H9 (cell line): ENCODE measurements around the gene MUC22. TPM values are rescaled to one million over a fixed set of nuclear protein-coding genes. Genes with fewer than 3 reads are reported as not detected.

Source experiments
- DNase-seq: peaks from one replicate; pipeline ENCODE4 v3.0.0-alpha.2; 2017
- H2AFZ ChIP-seq: one replicate; pipeline ENCODE4 v1.6.1; 2013; ENCODE audit warnings: mild to moderate bottlenecking, low read length, control low read depth, moderate library complexity
- H2AK5ac ChIP-seq: 2 replicates; pipeline ENCODE4 v1.6.1; 2013; ENCODE audit warnings: low read length, control low read depth, mixed read lengths; ENCODE audit not compliant: insufficient read length
- H2BK120ac ChIP-seq: one replicate; pipeline ENCODE4 v1.6.1; 2013; ENCODE audit warnings: low read depth, mild to moderate bottlenecking, low read length, control low read depth, inconsistent platforms; ENCODE audit not compliant: poor library complexity, severe bottlenecking
- H2BK12ac ChIP-seq: 2 replicates; pipeline ENCODE4 v1.6.1; 2013; ENCODE audit warnings: low read length, control low read depth, mixed read lengths, low read depth; ENCODE audit not compliant: insufficient read length
- H2BK15ac ChIP-seq: 2 replicates; pipeline ENCODE4 v1.6.1; 2013; ENCODE audit warnings: low read depth, low read length, control low read depth
- H2BK20ac ChIP-seq: one replicate; pipeline ENCODE4 v1.6.1; 2013; ENCODE audit warnings: low read depth, mild to moderate bottlenecking, low read length, control low read depth, inconsistent platforms; ENCODE audit not compliant: poor library complexity, severe bottlenecking
- H2BK5ac ChIP-seq: 2 replicates; pipeline ENCODE4 v1.6.1; 2013; ENCODE audit warnings: low read length, control low read depth, mixed read lengths; ENCODE audit not compliant: insufficient read length
- H3K14ac ChIP-seq: 2 replicates; pipeline ENCODE4 v1.6.1; 2013; ENCODE audit warnings: low read length, control low read depth; ENCODE audit not compliant: insufficient read depth
- H3K18ac ChIP-seq: 2 replicates; pipeline ENCODE4 v1.6.1; 2013; ENCODE audit warnings: low read depth, mild to moderate bottlenecking, mixed read lengths, low read length, control low read depth; ENCODE audit not compliant: insufficient read length
- H3K23ac ChIP-seq: 2 replicates; pipeline ENCODE4 v1.6.1; 2013; ENCODE audit warnings: low read length, control low read depth, mixed read lengths, low read depth; ENCODE audit not compliant: insufficient read length
- H3K23me2 ChIP-seq: 2 replicates; pipeline ENCODE4 v1.6.1; 2013; ENCODE audit warnings: low read depth, mild to moderate bottlenecking, mixed read lengths, low read length, control low read depth; ENCODE audit not compliant: insufficient read length, poor library complexity, severe bottlenecking
- H3K27ac ChIP-seq: 2 replicates; pipeline ENCODE4 v1.5.1; 2013; ENCODE audit warnings: low read length, control low read depth, mixed read lengths, low read depth; ENCODE audit not compliant: insufficient read length
- H3K27me3 ChIP-seq: 2 replicates; pipeline ENCODE4 v1.6.1; 2013; ENCODE audit warnings: low read length, control low read depth, inconsistent platforms; ENCODE audit not compliant: insufficient read depth
- H3K4ac ChIP-seq: 2 replicates; pipeline ENCODE4 v1.6.1; 2013; ENCODE audit warnings: low read depth, mild to moderate bottlenecking, control low read depth, inconsistent platforms, low read length, moderate library complexity
- H3K4me1 ChIP-seq: 2 replicates; pipeline ENCODE4 v1.6.1; 2013; ENCODE audit warnings: low read length, control low read depth, inconsistent platforms; ENCODE audit not compliant: insufficient read depth
- H3K4me2 ChIP-seq: 2 replicates; pipeline ENCODE4 v1.6.1; 2013; ENCODE audit warnings: low read length, control low read depth, mixed read lengths; ENCODE audit not compliant: insufficient read length, insufficient read depth
- H3K56ac ChIP-seq: 2 replicates; pipeline ENCODE4 v1.6.1; 2013; ENCODE audit warnings: low read depth, mild to moderate bottlenecking, mixed read lengths, low read length, control low read depth; ENCODE audit not compliant: insufficient read length
- H3K79me1 ChIP-seq: 2 replicates; pipeline ENCODE4 v1.6.1; 2013; ENCODE audit warnings: low read depth, mild to moderate bottlenecking, moderate library complexity, low read length, control low read depth, inconsistent platforms; ENCODE audit not compliant: insufficient read depth, poor library complexity, severe bottlenecking
- H3K79me2 ChIP-seq: 2 replicates; pipeline ENCODE4 v1.6.1; 2013; ENCODE audit warnings: low read length, control low read depth, inconsistent platforms; ENCODE audit not compliant: insufficient read depth
- H3K9ac ChIP-seq: 2 replicates; pipeline ENCODE4 v1.6.1; 2013; ENCODE audit warnings: low read length, control low read depth, mixed read lengths; ENCODE audit not compliant: insufficient read length; ENCODE audit errors: extremely low read depth
- H3K9me3 ChIP-seq: one replicate; pipeline ENCODE4 v1.6.1; 2013; ENCODE audit warnings: low read depth, low read length, inconsistent platforms; ENCODE audit not compliant: control insufficient read depth
- H3T11ph ChIP-seq: one replicate; pipeline ENCODE4 v1.6.1; 2013; ENCODE audit warnings: mild to moderate bottlenecking, low read length, control low read depth, inconsistent platforms
- H4K20me1 ChIP-seq: one replicate; pipeline ENCODE4 v1.6.1; 2013; ENCODE audit not compliant: control insufficient read depth, insufficient read length, insufficient read depth
- H4K5ac ChIP-seq: 2 replicates; pipeline ENCODE4 v1.6.1; 2013; ENCODE audit warnings: low read depth, mild to moderate bottlenecking, mixed read lengths, low read length, control low read depth; ENCODE audit not compliant: insufficient read length
- H4K8ac ChIP-seq: replicated peaks from 2 replicates; pipeline ENCODE4 v1.6.1; 2013; ENCODE audit warnings: low read length, control low read depth, mixed read lengths, low read depth; ENCODE audit not compliant: insufficient read length
- H4K91ac ChIP-seq: 2 replicates; pipeline ENCODE4 v1.6.1; 2013; ENCODE audit warnings: low read depth, mild to moderate bottlenecking, moderate library complexity, mixed read lengths, low read length, control low read depth; ENCODE audit not compliant: insufficient read length
- H3K27ac Mint-ChIP-seq, 3 experiments: 2 replicates in 2 of 3; 3 replicates in 1 of 3; pipeline ENCODE4 v1.8.0; 2020 to 2021; ENCODE audit warnings: mixed read lengths in 3 of 3, mild to moderate bottlenecking in 1 of 3, moderate library complexity in 1 of 3
- H3K27me3 Mint-ChIP-seq: 2 replicates; pipeline ENCODE4 v1.8.0; 2021; ENCODE audit warnings: low read depth, mild to moderate bottlenecking, moderate library complexity, mixed read lengths
- H3K36me3 Mint-ChIP-seq, 3 experiments: 2 replicates in 2 of 3; 3 replicates in 1 of 3; pipeline ENCODE4 v1.8.0; 2020 to 2021; ENCODE audit warnings: low read depth in 3 of 3, mixed read lengths in 3 of 3; ENCODE audit not compliant: insufficient read depth in 1 of 3
- H3K4me1 Mint-ChIP-seq, 2 experiments: 2 replicates each; pipeline ENCODE4 v1.8.0; 2020; ENCODE audit warnings: mixed read lengths in 2 of 2
- H3K4me3 Mint-ChIP-seq, 2 experiments: 2 replicates in 1 of 2; 3 replicates in 1 of 2; pipeline ENCODE4 v1.8.0; 2020 to 2021; ENCODE audit warnings: mild to moderate bottlenecking in 2 of 2, mixed read lengths in 2 of 2, moderate library complexity in 1 of 2
- H3K9me3 Mint-ChIP-seq, 2 experiments: 2 replicates in 1 of 2; 3 replicates in 1 of 2; pipeline ENCODE4 v1.8.0; 2020; ENCODE audit warnings: mild to moderate bottlenecking in 2 of 2, mixed read lengths in 2 of 2, moderate library complexity in 1 of 2
- CTCF ChIP-seq: fragments of 200-600 bp; sonication (generic); conservative IDR thresholded peaks from 3 replicates; pipeline ENCODE4 v1.8.0; 2021; ENCODE audit warnings: antibody characterized with exemption, mild to moderate bottlenecking
- WGBS: extraction: QIAGEN DNeasy Blood & Tissue Kit; methylation state at CpG from one replicate; pipeline ENCODE4 v1.1.7; 2013; ENCODE audit warnings: missing lambda C conversion rate, low lambda C conversion rate, mixed read lengths; ENCODE audit not compliant: insufficient read length; ENCODE audit errors: extremely low coverage; 5-methylcytosine and 5-hydroxymethylcytosine counted together
- total RNA-seq: library from RNA; stranded (reverse); gene quantifications from 2 replicates; pipeline ENCODE4 v1.2.1, GENCODE V29; 2021

MUC22 gene
- total RNA-seq, 1 experiment from 2014 or later, result not detected

GRCh38 chr6:31081872-31082271 is 71.6 kb downstream of the MUC22 start:
- no CpG with 5 or more reads among the region's 6 CpGs for WGBS
- no peak overlapping the region for H3K4me3 Mint-ChIP-seq
- no peak overlapping the region for H3K27ac ChIP-seq
- H3K4me1 ChIP-seq, result peaks cover 4% of the 10 kb centered on the region; the same call in 1 of the 2 replicates
- no peak overlapping the region for H3K9ac ChIP-seq
- no peak for DNase-seq
- H3K23me2 ChIP-seq, result no peaks in the 10 kb centered on the region
- H3K14ac ChIP-seq, result no peak overlapping the region
- no peaks in the 10 kb centered on the region for H3K27me3 Mint-ChIP-seq
- H3K18ac ChIP-seq, result no peak overlapping the region
- no peak overlapping the region for H4K5ac ChIP-seq
- H3K9me3 Mint-ChIP-seq, result no peaks in the 10 kb centered on the region
- H2AK5ac ChIP-seq, result no peak overlapping the region
- no peaks in the 10 kb centered on the region for H3K27me3 ChIP-seq
- no peak overlapping the region for H3T11ph ChIP-seq
- H3K36me3 Mint-ChIP-seq, result no peaks in the 10 kb centered on the region
- H3K56ac ChIP-seq, result no peak overlapping the region
- H2BK15ac ChIP-seq, result no peak overlapping the region
- H3K23ac ChIP-seq, result no peak overlapping the region
- no peaks in the 10 kb centered on the region for H3K9me3 ChIP-seq
- no peak overlapping the region for H4K8ac ChIP-seq
- H3K4me2 ChIP-seq, result no peak overlapping the region
- TF ChIP-seq CTCF, result no peak
- H3K79me1 ChIP-seq, result no peaks in the 10 kb centered on the region
- H4K20me1 ChIP-seq, result no peaks in the 10 kb centered on the region
- no peak overlapping the region for H3K4ac ChIP-seq
- H2BK12ac ChIP-seq, result no peak overlapping the region
- H3K4me1 Mint-ChIP-seq, result peaks cover 17 to 18% of the 10 kb centered on the region in 2 experiments
- H3K79me2 ChIP-seq, result no peaks in the 10 kb centered on the region
- no peak overlapping the region for H4K91ac ChIP-seq
- H2AFZ ChIP-seq, result no peak overlapping the region
- H3K27ac Mint-ChIP-seq, result no peak overlapping the region
- H2BK120ac ChIP-seq, result no peak overlapping the region
- no peak overlapping the region for H2BK20ac ChIP-seq
- H2BK5ac ChIP-seq, result no peak overlapping the region
